Upper lobe of left lung (tissue), 4 donors: Measurements from ENCODE around the gene FCRLB.

Experiments
- CTCF ChIP-seq, 6 experiments: fragments of 450-650 bp in 4 of 6; fragments of 200-600 bp in 2 of 6; sonication (generic) in 2 of 6; IDR thresholded peaks; one replicate each; pipeline ENCODE4 v1.5.1; 2016 to 2019; ENCODE audit warnings: antibody characterized with exemption in 6 of 6
- EP300 ChIP-seq, 4 donors: sonication (generic); formaldehyde crosslinking; IDR thresholded peaks; one replicate each; pipeline ENCODE4 v1.5.1; 2017; ENCODE audit warnings: antibody characterized with exemption in 4 of 4, control low read depth in 2 of 4
- POLR2A ChIP-seq, 4 donors: fragments of 450-650 bp; IDR thresholded peaks; one replicate each; pipeline ENCODE4 v1.5.1; 2016 to 2017; ENCODE audit warnings: antibody characterized with exemption in 4 of 4, mild to moderate bottlenecking in 2 of 4

DNA sequence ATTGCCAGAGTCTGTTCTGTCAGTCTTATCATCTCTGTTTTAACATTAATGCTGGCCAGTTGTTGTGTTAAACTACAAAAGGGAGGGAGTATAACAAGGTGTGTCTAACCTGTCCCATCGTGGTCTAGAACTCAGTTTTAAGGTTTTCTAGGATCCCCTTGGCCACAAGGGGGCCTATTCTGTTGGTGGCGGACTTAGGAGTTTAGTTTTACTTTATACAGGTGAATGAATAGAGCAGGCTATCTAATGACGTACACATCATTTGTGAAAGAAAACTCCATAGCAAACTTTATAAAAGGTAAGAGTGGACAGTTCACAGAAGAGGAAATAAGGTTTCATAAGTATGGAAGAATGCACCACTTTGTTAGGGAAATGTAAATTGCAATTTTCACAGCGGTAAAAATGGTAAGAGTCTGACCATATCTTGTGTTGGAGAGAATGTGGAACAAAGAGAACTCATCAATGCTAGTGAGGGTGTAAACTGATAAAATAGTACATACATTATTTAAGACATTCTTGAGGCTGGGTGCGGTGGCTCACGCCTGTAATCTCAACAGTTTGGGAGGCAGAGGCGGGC is 42.3 kb downstream of the FCRLB start:
- TF ChIP-seq CTCF (IDR thresholded peaks at IDR 0.05) = peak in 4 of 6 experiments; percentile 16 to 47 (median 28)
- no peak for TF ChIP-seq POLR2A (IDR thresholded peaks at IDR 0.05)
- TF ChIP-seq EP300 (IDR thresholded peaks at IDR 0.05) = no peak
